GM23338 (cell line): Measurements from ENCODE around the gene PABPC5. TPM values are rescaled to one million over a fixed set of nuclear protein-coding genes. Genes with fewer than 3 reads are reported as not detected.

Experiments used
- ATAC-seq: fragments of 200-7000 bp; cut with Tn5 transposase; 3 replicates; pipeline ENCODE4 v1.9.1; 2020
- DNase-seq: peaks from one replicate; pipeline ENCODE4 v3.0.0-alpha.2; 2015; ENCODE audit warnings: low spot score
- H2AFZ ChIP-seq: fragments of 200-600 bp; sonication (generic); 2 replicates; pipeline ENCODE4 v1.8.0; 2016; ENCODE audit warnings: antibody characterized with exemption, mild to moderate bottlenecking, moderate library complexity
- H3F3A ChIP-seq: fragments of 200-600 bp; sonication (generic); replicated peaks from 2 replicates; pipeline ENCODE4 v1.8.0; 2017; ENCODE audit warnings: antibody characterized with exemption, mixed run types, low read depth
- H3K27ac ChIP-seq: fragments of 200-600 bp; sonication (generic); 2 replicates; pipeline ENCODE4 v1.6.1; 2016; ENCODE audit warnings: low read depth
- H3K27me3 ChIP-seq: fragments of 200-600 bp; sonication (generic); 2 replicates; pipeline ENCODE4 v1.8.0; 2016; ENCODE audit warnings: mild to moderate bottlenecking, mixed run types, moderate library complexity; ENCODE audit not compliant: insufficient read depth
- H3K36me3 ChIP-seq: fragments of 200-600 bp; sonication (generic); 2 replicates; pipeline ENCODE4 v1.8.0; 2016; ENCODE audit warnings: mild to moderate bottlenecking; ENCODE audit not compliant: insufficient read depth
- H3K4me1 ChIP-seq: fragments of 200-600 bp; sonication (generic); 2 replicates; pipeline ENCODE4 v1.8.0; 2016; ENCODE audit warnings: mild to moderate bottlenecking, moderate library complexity; ENCODE audit not compliant: insufficient read depth
- H3K4me2 ChIP-seq: fragments of 200-600 bp; sonication (generic); 2 replicates; pipeline ENCODE4 v1.7.1; 2017; ENCODE audit warnings: mixed run types
- H3K4me3 ChIP-seq: fragments of 200-600 bp; sonication (generic); 2 replicates; pipeline ENCODE4 v1.6.1; 2016; ENCODE audit warnings: mixed run types
- H3K79me2 ChIP-seq: fragments of 200-600 bp; sonication (generic); replicated peaks from 2 replicates; pipeline ENCODE4 v1.8.0; 2017; ENCODE audit warnings: mild to moderate bottlenecking; ENCODE audit not compliant: insufficient read depth
- H3K9me2 ChIP-seq: fragments of 200-600 bp; sonication (generic); 2 replicates; pipeline ENCODE4 v1.8.0; 2017; ENCODE audit not compliant: insufficient read depth
- H4K20me1 ChIP-seq: fragments of 200-600 bp; sonication (generic); replicated peaks from 2 replicates; pipeline ENCODE4 v1.8.0; 2017; ENCODE audit warnings: mild to moderate bottlenecking; ENCODE audit not compliant: insufficient read depth
- H3K27ac Mint-ChIP-seq: 2 replicates; pipeline ENCODE4 v1.8.0; 2020; ENCODE audit warnings: inconsistent platforms, mild to moderate bottlenecking, moderate library complexity, mixed read lengths
- H3K27me3 Mint-ChIP-seq: 3 replicates; pipeline ENCODE4 v1.8.0; 2022; ENCODE audit warnings: low read depth, mild to moderate bottlenecking, moderate library complexity, mixed read lengths, inconsistent platforms; ENCODE audit not compliant: insufficient read depth, poor library complexity
- H3K36me3 Mint-ChIP-seq: 3 replicates; pipeline ENCODE4 v1.8.0; 2021; ENCODE audit warnings: low read depth, mild to moderate bottlenecking, inconsistent platforms, moderate library complexity, mixed read lengths
- H3K4me1 Mint-ChIP-seq: 3 replicates; pipeline ENCODE4 v1.8.0; 2020; ENCODE audit warnings: mild to moderate bottlenecking, inconsistent platforms, mixed read lengths
- H3K4me3 Mint-ChIP-seq: 3 replicates; pipeline ENCODE4 v1.8.0; 2021; ENCODE audit warnings: moderate library complexity, mild to moderate bottlenecking, inconsistent platforms, mixed read lengths
- H3K9me3 Mint-ChIP-seq: 3 replicates; pipeline ENCODE4 v1.8.0; 2020; ENCODE audit warnings: moderate library complexity, mild to moderate bottlenecking, inconsistent platforms, mixed read lengths
- CREB1 ChIP-seq: fragments of 250-450 bp; sonication (Bioruptor Pico); IDR thresholded peaks from 2 replicates; pipeline ENCODE4 v1.5.0; 2020; ENCODE audit warnings: low read depth, mild to moderate bottlenecking, moderate library complexity
- EZH2 ChIP-seq: fragments of 200-600 bp; sonication (generic); IDR thresholded peaks from one replicate; pipeline ENCODE4 v1.8.0; 2017; ENCODE audit warnings: antibody characterized with exemption, mild to moderate bottlenecking, low read depth; ENCODE audit not compliant: unreplicated experiment
- EZH2phosphoT487 ChIP-seq: fragments of 200-600 bp; sonication (generic); IDR thresholded peaks from one replicate; pipeline ENCODE4 v1.8.1; 2018; ENCODE audit warnings: antibody characterized with exemption; ENCODE audit not compliant: unreplicated experiment
- POLR2AphosphoS5 ChIP-seq: IDR thresholded peaks from 2 replicates; pipeline ENCODE4 v1.6.1; 2016; ENCODE audit warnings: antibody characterized with exemption, low read depth
- STAT1 ChIP-seq: IDR thresholded peaks from one replicate; pipeline ENCODE4 v1.6.1; 2016; ENCODE audit warnings: antibody characterized with exemption; ENCODE audit not compliant: unreplicated experiment
- ZNF114 ChIP-seq: fragments of 250-450 bp; sonication (Bioruptor Pico); IDR thresholded peaks from 2 replicates; pipeline ENCODE4 v1.5.0; 2020; ENCODE audit warnings: mild to moderate bottlenecking, moderate library complexity
- ZNF331 ChIP-seq: fragments of 250-450 bp; sonication (Bioruptor Pico); IDR thresholded peaks from 2 replicates; pipeline ENCODE4 v1.5.0; 2020; ENCODE audit warnings: low read depth, mild to moderate bottlenecking, moderate library complexity
- polyA plus RNA-seq: library from polyadenylated mRNA; unstranded; fragments of >200 nt; fragmentation: Nextera tagmentation; extraction: Ambion mirVana; gene quantifications from 2 replicates; pipeline ENCODE4 v1.2.1, GENCODE V29; 2016
- small RNA-seq: library from RNA; depleted of rRNA; stranded (forward); fragments of <200 nt; gene quantifications from one replicate; pipeline ENCODE3, GENCODE V24; 2014; ENCODE audit warnings: low replicate concordance
- total RNA-seq: library from RNA; depleted of rRNA; stranded (reverse); fragments of >200 nt; shearing (Covaris generic); gene quantifications from 2 replicates; pipeline ENCODE4 v1.2.3, GENCODE V29; 2014
- TF ChIP-seq, protein P1 (sequence below): IDR thresholded peaks from 2 replicates; pipeline ENCODE4 v1.6.1; 2016; ENCODE audit warnings: antibody characterized with exemption
- TF ChIP-seq, protein P2 (sequence below), 2 experiments: fragments of 200-600 bp in 1 of 2; sonication (generic) in 1 of 2; conservative IDR thresholded peaks; 2 replicates each; pipeline versions ENCODE4 v1.5.1 to v1.6.1; 2016 to 2017; ENCODE audit warnings: antibody characterized with exemption in 2 of 2, low read depth in 2 of 2, mild to moderate bottlenecking in 2 of 2, moderate library complexity in 1 of 2
- TF ChIP-seq, protein P3 (sequence below): IDR thresholded peaks from one replicate; pipeline ENCODE4 v1.6.1; 2018; ENCODE audit warnings: antibody characterized with exemption; ENCODE audit not compliant: unreplicated experiment

Gene PABPC5
- total and polyA plus RNA-seq, 2 experiments from 2014 or later: 1.8 to 3.1 TPM

DNA sequence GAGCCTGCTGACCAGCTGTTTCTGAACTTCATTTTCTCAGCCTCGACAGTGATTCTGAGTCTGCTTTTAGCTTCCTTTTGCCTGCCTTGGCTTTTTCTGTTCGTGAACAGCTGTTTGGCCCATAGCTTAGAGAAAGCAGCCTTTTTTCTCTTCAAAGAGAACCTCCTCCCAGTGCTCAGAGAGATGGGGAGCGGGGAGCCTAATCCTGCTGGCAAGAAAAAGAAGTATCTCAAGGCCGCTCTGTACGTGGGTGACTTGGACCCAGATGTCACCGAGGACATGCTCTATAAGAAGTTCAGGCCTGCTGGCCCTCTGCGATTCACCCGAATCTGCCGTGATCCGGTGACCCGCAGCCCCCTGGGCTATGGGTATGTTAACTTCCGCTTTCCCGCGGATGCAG lies 756 bp downstream of the PABPC5 start:
- no peak overlapping the region for H3K27ac Mint-ChIP-seq

More for the DNA sequence above, 756 bp downstream of the PABPC5 start:
- Histone ChIP-seq H4K20me1 (no peaks in the 10 kb centered on the region), H3K4me3 (peak overlapping the region; percentile 60), H3F3A (no peaks in the 10 kb centered on the region), H3K9me2 (no peaks in the 10 kb centered on the region), H2AFZ (peak overlapping the region; percentile 81), H3K79me2 (no peaks in the 10 kb centered on the region), H3K4me1 (no peaks in the 10 kb centered on the region), H3K27ac (no peak overlapping the region), H3K36me3 (no peaks in the 10 kb centered on the region), H3K4me2 (peak overlapping the region; percentile 79), H3K27me3 (no peaks in the 10 kb centered on the region)
- DNase-seq (peak; percentile 3), ATAC-seq (peak; percentile 28)
- peak overlapping the region; percentile 81 for H3K4me3 Mint-ChIP-seq
- H3K36me3 Mint-ChIP-seq: no peaks in the 10 kb centered on the region
- H3K9me3 Mint-ChIP-seq: no peaks in the 10 kb centered on the region
- no peaks in the 10 kb centered on the region for H3K27me3 Mint-ChIP-seq
- TF ChIP-seq, protein P1, sequence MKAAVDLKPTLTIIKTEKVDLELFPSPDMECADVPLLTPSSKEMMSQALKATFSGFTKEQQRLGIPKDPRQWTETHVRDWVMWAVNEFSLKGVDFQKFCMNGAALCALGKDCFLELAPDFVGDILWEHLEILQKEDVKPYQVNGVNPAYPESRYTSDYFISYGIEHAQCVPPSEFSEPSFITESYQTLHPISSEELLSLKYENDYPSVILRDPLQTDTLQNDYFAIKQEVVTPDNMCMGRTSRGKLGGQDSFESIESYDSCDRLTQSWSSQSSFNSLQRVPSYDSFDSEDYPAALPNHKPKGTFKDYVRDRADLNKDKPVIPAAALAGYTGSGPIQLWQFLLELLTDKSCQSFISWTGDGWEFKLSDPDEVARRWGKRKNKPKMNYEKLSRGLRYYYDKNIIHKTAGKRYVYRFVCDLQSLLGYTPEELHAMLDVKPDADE: no peak
- TF ChIP-seq, protein P2, sequence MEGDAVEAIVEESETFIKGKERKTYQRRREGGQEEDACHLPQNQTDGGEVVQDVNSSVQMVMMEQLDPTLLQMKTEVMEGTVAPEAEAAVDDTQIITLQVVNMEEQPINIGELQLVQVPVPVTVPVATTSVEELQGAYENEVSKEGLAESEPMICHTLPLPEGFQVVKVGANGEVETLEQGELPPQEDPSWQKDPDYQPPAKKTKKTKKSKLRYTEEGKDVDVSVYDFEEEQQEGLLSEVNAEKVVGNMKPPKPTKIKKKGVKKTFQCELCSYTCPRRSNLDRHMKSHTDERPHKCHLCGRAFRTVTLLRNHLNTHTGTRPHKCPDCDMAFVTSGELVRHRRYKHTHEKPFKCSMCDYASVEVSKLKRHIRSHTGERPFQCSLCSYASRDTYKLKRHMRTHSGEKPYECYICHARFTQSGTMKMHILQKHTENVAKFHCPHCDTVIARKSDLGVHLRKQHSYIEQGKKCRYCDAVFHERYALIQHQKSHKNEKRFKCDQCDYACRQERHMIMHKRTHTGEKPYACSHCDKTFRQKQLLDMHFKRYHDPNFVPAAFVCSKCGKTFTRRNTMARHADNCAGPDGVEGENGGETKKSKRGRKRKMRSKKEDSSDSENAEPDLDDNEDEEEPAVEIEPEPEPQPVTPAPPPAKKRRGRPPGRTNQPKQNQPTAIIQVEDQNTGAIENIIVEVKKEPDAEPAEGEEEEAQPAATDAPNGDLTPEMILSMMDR (conservative IDR thresholded peaks at IDR 0.05; ENCODE audit: low read depth in 2 of 2): no peak
- no peak for TF ChIP-seq ZNF331
- TF ChIP-seq ZNF114 (CRISPR knock-in tag): no peak
- TF ChIP-seq, protein P3, sequence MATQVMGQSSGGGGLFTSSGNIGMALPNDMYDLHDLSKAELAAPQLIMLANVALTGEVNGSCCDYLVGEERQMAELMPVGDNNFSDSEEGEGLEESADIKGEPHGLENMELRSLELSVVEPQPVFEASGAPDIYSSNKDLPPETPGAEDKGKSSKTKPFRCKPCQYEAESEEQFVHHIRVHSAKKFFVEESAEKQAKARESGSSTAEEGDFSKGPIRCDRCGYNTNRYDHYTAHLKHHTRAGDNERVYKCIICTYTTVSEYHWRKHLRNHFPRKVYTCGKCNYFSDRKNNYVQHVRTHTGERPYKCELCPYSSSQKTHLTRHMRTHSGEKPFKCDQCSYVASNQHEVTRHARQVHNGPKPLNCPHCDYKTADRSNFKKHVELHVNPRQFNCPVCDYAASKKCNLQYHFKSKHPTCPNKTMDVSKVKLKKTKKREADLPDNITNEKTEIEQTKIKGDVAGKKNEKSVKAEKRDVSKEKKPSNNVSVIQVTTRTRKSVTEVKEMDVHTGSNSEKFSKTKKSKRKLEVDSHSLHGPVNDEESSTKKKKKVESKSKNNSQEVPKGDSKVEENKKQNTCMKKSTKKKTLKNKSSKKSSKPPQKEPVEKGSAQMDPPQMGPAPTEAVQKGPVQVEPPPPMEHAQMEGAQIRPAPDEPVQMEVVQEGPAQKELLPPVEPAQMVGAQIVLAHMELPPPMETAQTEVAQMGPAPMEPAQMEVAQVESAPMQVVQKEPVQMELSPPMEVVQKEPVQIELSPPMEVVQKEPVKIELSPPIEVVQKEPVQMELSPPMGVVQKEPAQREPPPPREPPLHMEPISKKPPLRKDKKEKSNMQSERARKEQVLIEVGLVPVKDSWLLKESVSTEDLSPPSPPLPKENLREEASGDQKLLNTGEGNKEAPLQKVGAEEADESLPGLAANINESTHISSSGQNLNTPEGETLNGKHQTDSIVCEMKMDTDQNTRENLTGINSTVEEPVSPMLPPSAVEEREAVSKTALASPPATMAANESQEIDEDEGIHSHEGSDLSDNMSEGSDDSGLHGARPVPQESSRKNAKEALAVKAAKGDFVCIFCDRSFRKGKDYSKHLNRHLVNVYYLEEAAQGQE: no peak
- no peak for TF ChIP-seq CREB1 (CRISPR knock-in tag)
- TF ChIP-seq STAT1: no peak
- no peak for TF ChIP-seq EZH2phosphoT487
- no peak for TF ChIP-seq POLR2AphosphoS5
- TF ChIP-seq EZH2: no peak
- H3K4me1 Mint-ChIP-seq: no peaks in the 10 kb centered on the region; the same call in 2 of the 3 replicates

Small RNA genes within 50 kb of the gene (small RNA-seq; reads per million reads assigned to genes)
- gene AL662874.1: not detected
